Endothelial cell of umbilical vein (primary cell): ENCODE measurements around the gene DNASE1. TPM values are rescaled to one million over a fixed set of nuclear protein-coding genes. Genes with fewer than 3 reads are reported as not detected.

ENCODE experiments used
- BruUV-seq: library from RNA; stranded (reverse); fragments of 400-500 nt; replicated peaks from 2 replicates; lab custom pipeline; 2021; lab: Mats Ljungman, UMichigan
- CTCF ChIA-PET: fragments of 300-600, 350-600 bp; sonication (Branson Sonifier 250); formaldehyde crosslinking; loops from one replicate; lab custom pipeline; 2021; ENCODE audit warnings: antibody characterized with exemption, inconsistent platforms; lab: Charles Lee
- POLR2A ChIA-PET: fragments of 300-600, 350-600 bp; sonication (Branson Sonifier 250); formaldehyde crosslinking; loops from one replicate; lab custom pipeline; 2021; ENCODE audit warnings: antibody characterized with exemption, inconsistent platforms; lab: Charles Lee
- DNase-seq: peaks from one replicate; pipeline ENCODE4 v3.0.0-alpha.2; 2011; ENCODE audit warnings: low read depth, low spot score
- FAIRE-seq: peaks from 2 replicates; lab custom pipeline; 2011; peaks lifted over from hg19 to GRCh38; lab: Jason Lieb, UNC
- H2AFZ ChIP-seq: 2 replicates; pipeline ENCODE4 v1.6.0; 2012; ENCODE audit warnings: low read depth, low read length, control low read depth, inconsistent platforms
- H3K27ac ChIP-seq: 2 replicates; pipeline ENCODE4 v1.5.1; 2011; ENCODE audit warnings: low read depth, mild to moderate bottlenecking, control low read depth, low read length, moderate library complexity; ENCODE audit not compliant: insufficient read depth
- H3K27me3 ChIP-seq, 2 experiments: 2 replicates each; pipeline versions ENCODE4 v1.6.0 to v1.6.1; 2011; ENCODE audit warnings: low read length in 2 of 2, mixed read lengths in 1 of 2; ENCODE audit not compliant: control insufficient read depth in 2 of 2, insufficient read depth in 2 of 2
- H3K36me3 ChIP-seq, 2 experiments: 2 replicates in 1 of 2; 3 replicates in 1 of 2; pipeline ENCODE4 v1.5.1; 2011; ENCODE audit warnings: low read length in 2 of 2, mild to moderate bottlenecking in 1 of 2, moderate library complexity in 1 of 2; ENCODE audit not compliant: control insufficient read depth in 2 of 2, insufficient read depth in 2 of 2; ENCODE audit errors: extremely low read depth in 1 of 2
- H3K4me1 ChIP-seq: 3 replicates; pipeline ENCODE4 v1.5.1; 2011; ENCODE audit warnings: mild to moderate bottlenecking, low read length; ENCODE audit not compliant: control insufficient read depth, insufficient read depth; ENCODE audit errors: extremely low read depth
- H3K4me2 ChIP-seq: 2 replicates; pipeline ENCODE4 v1.6.1; 2011; ENCODE audit warnings: low read length, control low read depth, mixed read lengths; ENCODE audit not compliant: insufficient read depth
- H3K4me3 ChIP-seq, 3 experiments: fragments of 200-600 bp in 1 of 3; sonication (generic), shearing (Covaris generic) in 1 of 3; replicated peaks in 1 of 3; 2 replicates each; pipeline ENCODE4 v1.5.1; 2011 to 2016; ENCODE audit warnings: control low read depth in 3 of 3, low read length in 3 of 3, mild to moderate bottlenecking in 2 of 3, inconsistent platforms in 1 of 3, low read depth in 1 of 3, moderate library complexity in 1 of 3; ENCODE audit not compliant: insufficient read depth in 1 of 3
- H3K79me2 ChIP-seq: 2 replicates; pipeline ENCODE4 v1.6.0; 2012; ENCODE audit warnings: low read length, inconsistent platforms; ENCODE audit not compliant: control insufficient read depth, insufficient read depth
- H3K9ac ChIP-seq: replicated peaks from 2 replicates; pipeline ENCODE3; 2011; ENCODE audit warnings: low read length, control low read depth; ENCODE audit not compliant: insufficient read depth; ENCODE audit errors: extremely low read depth
- H3K9me1 ChIP-seq: replicated peaks from 3 replicates; pipeline ENCODE4 v1.6.0; 2011; ENCODE audit warnings: mild to moderate bottlenecking, low read length; ENCODE audit not compliant: control insufficient read depth, insufficient read depth; ENCODE audit errors: extremely low read depth
- H3K9me3 ChIP-seq: replicated peaks from 2 replicates; pipeline ENCODE4 v1.5.1; 2012; ENCODE audit warnings: low read length, inconsistent platforms; ENCODE audit not compliant: control insufficient read depth, insufficient read depth
- H4K20me1 ChIP-seq: replicated peaks from 2 replicates; pipeline ENCODE3; 2011; ENCODE audit warnings: mild to moderate bottlenecking, low read length; ENCODE audit not compliant: control insufficient read depth, insufficient read depth; ENCODE audit errors: extremely low read depth
- EZH2 ChIP-seq: IDR thresholded peaks from 2 replicates; pipeline ENCODE4 v1.6.1; 2012; ENCODE audit warnings: borderline replicate concordance, low read depth, mild to moderate bottlenecking, moderate library complexity, low read length, inconsistent platforms; ENCODE audit not compliant: severe bottlenecking
- FOS ChIP-seq: IDR thresholded peaks from 2 replicates; pipeline ENCODE4 v1.6.1; 2011; ENCODE audit warnings: mild to moderate bottlenecking, low read length, moderate library complexity, borderline replicate concordance; ENCODE audit not compliant: insufficient read depth
- GATA2 ChIP-seq: IDR thresholded peaks from 2 replicates; pipeline ENCODE4 v1.7.0; 2011; ENCODE audit warnings: low read depth, mild to moderate bottlenecking, moderate library complexity, mixed read lengths, low read length; ENCODE audit not compliant: insufficient read length, insufficient read depth
- JUN ChIP-seq: IDR thresholded peaks from 2 replicates; pipeline ENCODE4 v1.6.1; 2011; ENCODE audit warnings: borderline replicate concordance, low read depth; ENCODE audit not compliant: insufficient read length, insufficient read depth
- MAX ChIP-seq: IDR thresholded peaks from 2 replicates; pipeline ENCODE4 v1.6.1; 2011; ENCODE audit not compliant: insufficient read depth, insufficient read length
- MYC ChIP-seq: IDR thresholded peaks from one replicate; pipeline ENCODE4 v1.6.1; 2011; ENCODE audit warnings: mild to moderate bottlenecking, low read depth, low read length
- POLR2AphosphoS5 ChIP-seq: IDR thresholded peaks from 2 replicates; pipeline ENCODE4 v1.6.1; 2012; ENCODE audit warnings: low read depth, mild to moderate bottlenecking, control low read depth, low read length, moderate library complexity; ENCODE audit not compliant: insufficient read depth
- dilution Hi-C: fragments of 300-500 bp; cut with MboI; formaldehyde crosslinking; loops from one replicate; pipeline ENCODE4 v1.15.0; 2019; ENCODE audit warnings: low sequenced_read_pairs; ENCODE audit not compliant: extremely low pct_ligation_motif_present
- intact Hi-C: fragments of 100-400 bp; cut with micrococcal nuclease; formaldehyde crosslinking; loops from one replicate; pipeline ENCODE4 v1.10.0; 2022
- polyA plus RNA-seq, 4 experiments: library from polyadenylated mRNA; depleted of rRNA in 3 of 4; stranded (reverse) in 3 of 4; unstranded in 1 of 4; fragments of >200 nt; gene quantifications; 2 replicates each; pipeline versions ENCODE4 v1.2.1 to v1.2.3, GENCODE V29; 2011 to 2012; ENCODE audit warnings: missing spikeins in 1 of 4
- total RNA-seq: library from RNA; stranded (reverse); gene quantifications from 2 replicates; pipeline ENCODE4 v1.2.3, GENCODE V29; 2021

Gene DNASE1
- total and polyA plus RNA-seq, 2 donors (not counting 3 experiments of a cell fraction or from before 2014, with no cell fraction given) = 11.1 to 13.5 TPM

GRCh38 chr16:3662601-3663000 lies 8.1 kb downstream of the DNASE1 start:
- H2AFZ ChIP-seq = no peak overlapping the region
- intact Hi-C loops (no loop called here), dilution Hi-C loops (no loop called here)
- TF ChIP-seq POLR2AphosphoS5 (no peak), MYC (no peak), JUN (no peak), MAX (no peak), EZH2 (no peak), GATA2 (no peak), FOS (no peak)
- no peak overlapping the region for H3K4me2 ChIP-seq
- DNase-seq (no peak), FAIRE-seq (no peak)
- H3K9ac ChIP-seq = no peak overlapping the region
- H3K27ac ChIP-seq = no peak overlapping the region
- peaks cover 16 to 40% of the 10 kb centered on the region in 2 experiments for H3K36me3 ChIP-seq
- no peak overlapping the region for H3K4me3 ChIP-seq
- CTCF ChIA-PET = interaction anchor here (1.5 kb wide), 1 partner anchor 139 kb away, joined by 3 read pairs; no protein-coding TSS in a partner anchor
- H3K79me2 ChIP-seq = no peaks in the 10 kb centered on the region
- H3K9me1 ChIP-seq = no peaks in the 10 kb centered on the region
- no peaks in the 10 kb centered on the region for H3K9me3 ChIP-seq
- no peaks in the 10 kb centered on the region for H3K27me3 ChIP-seq
- BruUV-seq = no TSS peak
- no peaks in the 10 kb centered on the region for H4K20me1 ChIP-seq
- POLR2A ChIA-PET = no interaction called here
- no peaks in the 10 kb centered on the region for H3K4me1 ChIP-seq
